ENCODE results near the gene ITGB5. TPM values are rescaled to one million over a fixed set of nuclear protein-coding genes. Genes with fewer than 3 reads are reported as not detected.

The ITGB5 gene
- total RNA-seq, 1 donor from 2014 or later = 138 TPM

DNA sequence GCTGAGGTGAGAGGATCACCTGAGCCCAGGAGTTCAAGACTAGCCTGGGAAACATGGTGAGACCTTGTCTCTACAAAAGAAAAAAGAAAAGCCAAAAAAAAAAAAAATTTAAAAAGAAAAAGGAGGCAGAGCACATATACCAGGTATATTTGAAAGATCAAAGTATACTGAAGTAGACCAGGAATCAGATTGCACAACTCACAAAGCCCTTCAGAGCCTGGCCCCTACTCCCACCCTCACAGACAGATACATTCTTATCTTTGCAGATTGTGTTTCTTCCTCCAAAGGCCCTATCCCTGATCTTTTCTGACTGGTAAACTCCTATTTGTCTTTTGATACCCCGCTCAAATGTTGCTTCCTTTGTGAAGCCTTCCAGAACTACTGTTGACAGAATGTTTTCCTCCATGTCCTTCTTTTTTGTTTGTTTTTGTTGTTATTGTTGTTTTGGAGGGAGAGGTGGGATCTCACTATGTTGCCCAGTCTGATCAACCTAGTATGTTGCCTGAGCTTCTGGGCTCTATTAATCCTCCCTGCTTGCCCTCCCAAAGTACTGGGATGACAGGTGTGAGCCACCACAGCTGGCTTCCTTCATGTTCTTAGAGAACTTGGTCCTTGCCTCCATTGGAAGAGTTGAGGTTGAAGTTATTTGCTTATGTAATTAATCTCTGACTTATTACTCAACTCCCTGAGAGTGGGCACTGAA, 9.8 kb upstream of the ITGB5 start:
- intact Hi-C loops (cut with DNase I) = no loop called here
- DNase-seq (ENCODE audit: low spot score) = no peak
- ATAC-seq = no peak

DNA sequence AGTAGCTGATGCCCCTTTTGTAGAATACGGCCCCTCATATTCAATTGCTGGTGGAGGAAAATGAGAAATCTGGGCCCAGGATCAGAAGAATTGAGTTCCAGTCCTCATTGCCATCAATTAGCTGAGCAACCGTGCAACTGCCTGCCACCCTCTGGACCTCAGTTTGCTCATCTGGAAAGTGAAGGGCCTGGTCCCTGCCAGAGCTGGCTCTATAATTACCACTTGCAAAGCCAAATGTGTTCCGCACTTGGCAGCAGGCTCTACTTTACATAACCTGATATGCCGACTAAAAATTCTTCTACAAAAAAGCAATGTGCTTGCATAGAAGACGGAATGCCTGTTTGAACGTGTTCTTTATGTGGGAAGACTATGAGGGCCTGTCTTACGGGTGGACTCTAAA, 8.6 kb upstream of the ITGB5 start:
- DNase-seq (ENCODE audit: low spot score) = no peak
- ATAC-seq = no peak

DNA sequence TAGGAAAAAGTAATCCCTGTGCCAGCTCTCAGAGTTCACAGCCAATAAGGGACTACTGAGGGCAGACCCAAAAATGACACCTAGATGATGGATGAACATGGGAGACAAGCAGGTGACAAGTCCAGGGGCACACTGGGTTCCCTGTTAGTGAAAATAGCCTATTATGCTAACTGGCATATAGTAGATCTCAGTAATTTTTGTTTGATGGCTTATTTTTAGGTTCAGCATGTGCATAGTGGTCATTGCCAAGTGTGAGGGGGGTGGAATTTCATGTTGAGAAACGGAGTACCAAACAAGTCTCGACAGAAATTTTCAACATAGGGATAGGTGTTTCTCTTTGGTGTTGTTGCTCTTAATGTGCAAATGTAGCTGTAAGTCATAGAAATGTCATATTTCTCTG, 6.4 kb upstream of the ITGB5 start:
- DNase-seq (ENCODE audit: low spot score) = no peak
- no peak for ATAC-seq
- intact Hi-C loops (cut with DNase I) = no loop called here

More for the DNA sequence above, 8.6 kb upstream of the ITGB5 start:
- intact Hi-C loops (cut with DNase I) = no loop called here

DNA sequence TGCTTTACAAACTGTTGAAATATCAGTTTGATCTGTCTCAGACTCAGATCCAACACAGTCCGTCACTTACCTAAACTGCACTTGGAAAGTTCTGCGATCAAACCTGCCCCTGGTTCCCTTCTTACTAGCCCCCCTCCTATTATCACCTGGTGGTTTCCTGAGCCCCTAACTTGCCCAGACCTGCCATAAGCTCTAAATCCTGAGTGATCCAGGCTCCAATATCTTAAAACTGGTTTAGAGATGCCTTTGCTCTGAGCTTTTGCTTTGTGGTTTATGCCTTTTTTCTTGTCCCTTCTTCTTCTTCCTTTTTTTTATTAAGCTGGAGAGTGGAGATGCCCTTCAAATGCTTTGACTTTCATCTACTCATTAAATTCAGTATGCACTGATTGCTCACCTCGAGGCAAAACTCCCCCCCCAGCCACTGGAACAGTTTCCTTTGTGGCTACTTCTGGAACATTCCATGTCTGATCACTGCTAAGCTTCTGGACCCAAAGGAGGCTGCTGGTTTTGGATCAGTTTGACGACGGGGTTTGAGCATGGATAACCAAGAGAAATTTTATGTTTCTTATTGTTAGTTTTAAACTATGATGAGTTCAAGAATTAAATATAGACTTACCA, 3.5 kb upstream of the ITGB5 start:
- ATAC-seq (no peak), DNase-seq (ENCODE audit: low spot score) (no peak)
- intact Hi-C loops (cut with DNase I) = no loop called here

DNA sequence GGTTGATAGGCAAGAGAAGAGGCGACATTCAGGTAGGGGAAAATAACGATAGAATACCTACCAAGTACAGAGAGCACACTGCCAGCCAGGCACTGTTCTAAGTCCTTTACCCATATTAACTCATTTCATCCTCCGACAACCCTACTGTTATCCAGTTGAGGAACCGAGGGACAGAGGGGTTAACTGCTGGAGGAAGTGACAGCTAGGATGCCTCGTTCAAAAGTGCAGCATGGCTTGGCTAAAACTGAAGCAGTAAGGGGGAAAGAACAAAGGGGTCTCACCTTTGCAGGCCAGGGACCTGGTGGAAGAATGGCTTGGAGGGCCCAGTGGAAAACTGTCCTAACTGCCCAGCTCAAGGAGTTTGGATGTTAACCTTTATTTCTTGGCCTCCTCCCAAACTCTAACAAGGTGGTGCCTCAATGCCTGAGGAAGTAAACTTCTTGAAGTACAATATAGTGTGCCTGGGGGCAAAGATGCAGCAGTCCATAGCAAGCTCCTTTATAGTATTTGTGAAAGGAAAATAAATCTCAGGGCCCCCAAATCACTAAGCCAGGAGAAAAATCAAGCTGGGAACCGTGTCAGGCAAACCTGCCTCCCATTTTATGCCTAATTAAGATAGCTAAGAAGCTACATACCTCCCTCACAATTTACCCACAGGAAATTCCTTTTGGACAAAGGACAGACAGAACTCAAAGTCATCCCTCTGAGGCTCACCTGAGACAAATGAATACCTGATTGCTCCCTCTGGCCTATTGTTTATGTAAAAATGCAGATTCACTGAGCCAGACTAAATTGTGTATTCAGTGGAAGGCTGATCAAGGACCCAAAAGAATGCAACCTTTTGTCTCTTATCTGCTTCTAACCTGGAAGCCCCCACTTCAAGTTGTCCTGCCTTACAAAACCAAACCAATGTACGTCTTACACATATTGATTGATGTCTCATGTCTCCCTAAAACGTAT, 1.6 kb upstream of the ITGB5 start:
- DNase-seq (ENCODE audit: low spot score) (no peak), ATAC-seq (no peak)
- intact Hi-C loops (cut with DNase I) = no loop called here

DNA sequence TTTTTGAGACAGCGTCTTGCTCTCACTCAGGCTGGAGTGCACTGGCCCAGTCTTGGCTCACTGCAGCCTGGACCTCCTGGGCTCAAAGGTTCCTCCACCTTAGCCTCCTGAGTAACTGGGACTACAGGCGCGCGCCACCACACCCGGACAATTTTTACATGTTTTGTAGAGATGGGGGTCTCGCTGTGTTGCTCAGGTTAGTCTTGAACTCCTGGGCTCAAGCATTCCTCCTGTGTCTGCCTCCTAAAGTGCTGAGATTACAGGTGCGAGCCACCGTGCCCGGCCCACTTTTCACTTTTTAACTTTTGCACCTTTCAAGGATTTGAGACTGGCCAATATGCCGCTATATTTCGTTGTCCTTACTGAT, 750 bp upstream of the ITGB5 start:
- DNase-seq (ENCODE audit: low spot score) (no peak), ATAC-seq (no peak)
- intact Hi-C loops (cut with DNase I) = no loop called here

DNA sequence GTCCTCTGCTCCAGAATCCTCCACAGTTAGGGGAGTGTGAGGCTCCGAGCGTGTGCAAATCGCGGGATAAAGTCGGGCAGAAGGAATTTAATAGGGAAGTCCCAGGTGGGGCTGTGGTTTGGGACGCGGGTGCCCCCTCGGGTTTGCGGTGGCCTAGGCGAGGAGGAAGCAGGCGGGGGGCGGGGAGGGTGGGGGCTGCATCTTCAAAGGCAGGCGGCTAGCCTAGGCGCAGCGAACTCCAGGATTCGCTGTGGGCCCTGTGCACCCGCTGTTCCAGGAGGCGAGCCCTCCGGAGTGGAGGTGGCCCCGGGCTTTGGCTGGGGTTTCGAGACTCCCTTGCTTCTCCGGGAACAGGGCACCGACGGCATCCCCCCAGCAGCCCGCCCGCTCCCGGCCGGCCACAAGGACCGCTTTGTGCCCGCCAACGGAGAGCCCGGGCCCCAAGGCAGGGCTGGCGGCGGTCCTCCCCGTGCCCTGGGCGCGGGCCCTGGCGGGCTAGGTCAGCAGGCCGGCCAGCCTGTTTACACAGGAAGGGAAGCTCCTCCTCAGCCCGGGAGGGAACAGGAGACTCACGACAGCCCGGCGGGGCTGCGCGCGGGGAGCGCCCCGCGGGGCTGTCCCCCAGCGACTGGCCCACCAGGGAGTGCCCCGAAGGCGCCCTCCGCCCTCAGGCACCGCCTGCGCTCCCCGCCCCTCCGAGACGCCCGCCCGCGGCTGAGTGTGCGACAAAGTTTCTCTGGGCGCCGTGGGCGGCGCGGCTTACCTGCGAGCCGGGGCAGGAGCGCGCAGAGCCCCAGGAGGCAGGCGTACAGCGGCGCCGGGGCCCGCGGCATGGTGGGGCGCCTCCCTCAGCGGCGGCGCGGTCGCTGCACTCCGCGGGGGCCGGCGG, 753 bp downstream of the ITGB5 start:
- DNase-seq (ENCODE audit: low spot score) (peak; percentile 69), ATAC-seq (peak; percentile 46)
- intact Hi-C loops (cut with DNase I) = no loop called here

DNA sequence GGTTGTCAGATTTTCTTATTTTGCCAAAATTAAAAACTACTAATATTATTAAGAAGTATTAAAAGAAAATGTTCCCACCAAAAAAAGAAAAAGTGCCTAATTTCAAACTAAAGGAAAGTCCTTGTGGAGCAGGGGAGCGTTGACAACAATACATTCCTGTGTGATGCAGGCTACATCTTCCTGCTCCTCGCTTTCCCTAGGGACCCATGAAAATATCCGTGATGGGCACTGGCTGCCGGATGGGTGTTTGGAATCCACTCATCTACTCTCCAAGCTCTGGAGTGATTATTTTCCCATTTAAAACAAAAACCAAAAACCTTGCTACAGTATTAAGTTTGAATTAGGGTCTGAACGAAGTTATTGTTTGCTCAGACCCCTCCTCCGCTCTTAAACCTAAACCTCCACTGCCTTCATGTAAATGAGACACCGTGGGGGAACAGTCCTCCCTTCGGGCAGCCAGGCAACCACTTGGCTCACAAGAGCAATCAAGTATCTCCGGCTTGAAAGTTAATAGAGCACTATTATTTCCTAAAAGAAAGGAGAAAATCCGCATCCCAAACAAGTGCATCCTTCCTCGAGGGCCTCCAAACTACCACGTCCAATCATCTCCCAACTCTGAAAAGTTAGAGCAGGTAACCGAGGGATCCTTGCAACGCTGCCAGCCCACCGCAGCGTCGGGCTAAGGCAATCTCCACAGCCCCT, 1.5 kb downstream of the ITGB5 start:
- intact Hi-C loops (cut with DNase I) = no loop called here
- ATAC-seq (no peak), DNase-seq (ENCODE audit: low spot score) (no peak)

DNA sequence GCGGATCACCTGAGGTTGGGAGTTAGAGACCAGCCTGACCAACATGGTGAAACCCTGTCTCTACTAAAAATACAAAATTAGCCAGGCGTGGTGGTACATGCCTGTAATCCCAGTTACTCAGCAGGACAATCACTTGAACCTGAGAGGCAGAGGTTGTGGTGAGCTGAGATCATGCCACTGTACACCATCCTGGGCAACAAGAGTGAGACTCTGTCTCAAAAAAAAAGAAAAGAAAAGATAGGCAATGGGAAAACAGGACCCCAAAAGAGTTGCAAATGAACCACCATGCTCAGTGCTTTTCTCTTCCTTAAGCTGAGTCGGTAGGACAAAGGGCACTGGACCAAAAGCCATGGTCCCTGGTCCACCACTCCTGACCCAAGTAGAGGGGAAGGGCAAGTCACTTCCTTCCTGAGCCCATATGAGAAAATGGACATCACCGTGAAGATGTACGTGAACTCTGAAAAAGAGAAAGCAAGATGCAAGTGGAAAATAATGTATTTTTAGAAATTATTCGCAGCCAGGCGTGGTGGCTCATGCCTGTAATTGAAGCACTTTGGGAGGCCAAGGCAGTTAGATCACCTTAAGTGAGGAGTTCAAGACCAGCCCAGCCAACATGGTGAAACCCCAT, 2.6 kb downstream of the ITGB5 start:
- intact Hi-C loops (cut with DNase I) = no loop called here
- DNase-seq (ENCODE audit: low spot score) (no peak), ATAC-seq (no peak)

DNA sequence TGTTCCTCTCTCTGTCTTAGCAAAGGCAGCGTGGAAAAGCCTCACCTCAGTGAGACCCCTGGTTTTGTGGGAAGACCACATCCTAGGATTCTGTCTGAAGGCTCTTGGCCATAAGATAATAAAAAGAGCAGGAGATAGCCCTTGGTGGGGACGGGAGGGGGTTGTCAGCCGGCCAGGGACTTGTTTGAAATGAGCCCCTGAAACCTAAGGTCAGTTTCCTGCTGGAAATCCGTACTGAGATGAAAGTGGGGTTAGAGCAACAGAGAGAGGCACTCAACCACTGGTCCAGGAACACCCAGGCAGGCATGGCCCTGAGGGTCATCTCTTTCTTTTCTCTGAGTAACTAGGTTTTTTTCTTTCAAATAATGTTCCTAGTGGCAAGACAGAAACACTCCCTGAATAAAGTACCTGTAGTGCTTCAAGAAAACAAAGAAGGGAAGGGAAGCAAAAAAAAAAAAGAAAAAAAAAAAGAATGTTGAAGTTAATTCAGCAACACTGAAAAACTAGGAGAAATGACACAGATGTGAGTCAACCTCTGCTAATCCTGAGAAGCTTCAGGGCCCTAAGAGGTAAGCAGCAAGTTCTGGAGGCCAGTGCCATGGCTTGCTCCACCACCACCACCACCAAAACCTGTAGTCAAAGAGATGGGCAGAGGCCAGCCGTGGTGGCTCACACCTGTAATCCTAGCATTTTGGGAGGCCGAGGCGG, 3.2 kb downstream of the ITGB5 start:
- ATAC-seq (no peak), DNase-seq (ENCODE audit: low spot score) (no peak)
- intact Hi-C loops (cut with DNase I) = no loop called here

DNA sequence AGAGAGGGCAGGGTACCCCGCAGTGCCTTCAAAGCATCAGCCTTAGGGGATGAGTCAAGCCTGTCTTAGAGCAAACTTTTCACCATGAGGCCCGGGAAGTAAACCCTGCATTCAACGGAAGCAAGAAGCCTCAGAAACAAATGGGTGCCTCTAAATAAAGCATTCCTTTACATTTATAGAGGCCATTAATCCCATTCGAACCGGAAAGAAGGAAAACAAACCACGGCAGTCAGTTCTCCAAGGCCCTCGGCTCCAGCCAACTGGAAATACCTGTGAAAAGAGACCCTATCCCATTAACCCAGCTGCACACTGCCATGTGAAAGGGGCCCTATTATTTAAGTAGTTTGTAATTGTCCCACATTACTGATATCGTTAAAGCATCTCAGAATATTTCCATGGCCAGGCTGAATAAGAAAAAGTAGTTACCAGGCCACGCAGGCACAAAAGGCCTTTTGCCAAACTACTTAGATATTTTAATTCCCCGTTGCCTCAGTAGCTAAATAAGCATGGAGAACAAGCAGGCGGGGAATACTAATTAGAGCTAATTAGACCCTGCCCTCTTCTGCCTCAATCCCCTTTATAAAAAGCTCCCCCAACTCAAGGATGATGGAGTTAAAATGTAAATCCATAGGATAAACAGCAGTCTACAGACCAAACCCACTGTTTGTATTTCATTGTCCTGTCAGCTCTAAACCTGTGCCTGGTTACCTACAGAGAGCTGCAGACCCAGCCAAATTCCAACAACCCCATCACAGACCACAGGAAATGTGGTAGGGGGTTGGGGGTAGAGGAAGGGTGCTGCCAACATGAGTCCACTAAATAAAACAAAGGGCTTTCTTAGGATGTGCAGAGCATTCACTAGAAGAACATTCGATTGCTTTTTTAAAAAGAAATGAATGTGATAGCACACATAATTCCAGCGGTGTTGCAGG, 4.1 kb downstream of the ITGB5 start:
- intact Hi-C loops (cut with DNase I) = no loop called here
- ATAC-seq (no peak), DNase-seq (ENCODE audit: low spot score) (no peak)

DNA sequence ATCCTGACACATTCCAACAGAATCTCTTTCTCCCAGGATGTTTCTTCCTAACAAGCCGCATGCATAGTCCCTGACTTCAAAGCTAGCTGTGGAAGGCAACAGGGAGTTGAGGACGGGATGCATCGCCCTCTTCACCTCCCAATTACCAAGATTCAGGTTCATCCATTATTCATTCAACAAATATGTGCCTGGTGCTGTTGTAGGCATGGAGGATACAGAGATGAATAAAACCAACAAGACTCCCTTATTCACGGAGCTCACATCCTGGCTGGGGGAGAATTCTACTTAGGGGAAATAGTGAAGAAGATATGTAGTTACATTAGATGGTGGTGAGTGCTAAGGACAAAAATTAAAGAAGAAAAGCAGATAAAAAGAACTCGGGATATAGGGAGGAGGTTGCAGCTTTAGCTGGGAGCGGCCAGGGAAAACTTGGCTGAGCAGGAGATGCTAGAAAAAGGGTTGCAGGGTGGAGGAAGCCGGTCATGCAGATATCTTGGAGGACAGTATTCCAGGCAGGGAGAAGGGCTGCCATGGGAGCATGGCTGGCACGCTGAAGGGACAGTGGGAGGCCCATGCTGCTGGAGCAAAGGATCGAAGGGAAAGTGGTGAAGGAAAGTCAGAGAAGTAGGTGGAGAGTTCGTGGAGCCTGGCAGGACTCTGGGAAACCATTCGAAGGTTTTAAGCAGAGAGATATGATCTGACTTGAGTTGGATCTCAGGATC, 5.0 kb downstream of the ITGB5 start:
- ATAC-seq (no peak), DNase-seq (ENCODE audit: low spot score) (no peak)
- intact Hi-C loops (cut with DNase I) = no loop called here

DNA sequence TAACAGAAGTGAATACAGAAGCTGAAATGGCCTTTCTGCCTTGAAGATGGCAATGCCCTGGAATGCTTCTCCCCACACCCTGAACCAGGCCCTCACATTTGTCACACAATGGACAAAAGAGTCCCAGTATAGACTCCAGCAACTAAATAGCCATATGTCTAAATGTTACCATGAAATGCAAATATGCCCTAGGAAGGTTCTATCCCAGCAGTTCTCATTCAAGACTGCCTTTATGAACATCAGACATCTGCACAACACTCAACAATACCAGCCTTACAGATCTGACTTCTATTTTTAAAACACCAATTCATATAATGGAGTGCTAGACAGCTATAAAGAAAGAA, 7.9 kb downstream of the ITGB5 start:
- intact Hi-C loops (cut with DNase I) = no loop called here
- ATAC-seq = no peak
- DNase-seq (ENCODE audit: low spot score) = no peak

DNA sequence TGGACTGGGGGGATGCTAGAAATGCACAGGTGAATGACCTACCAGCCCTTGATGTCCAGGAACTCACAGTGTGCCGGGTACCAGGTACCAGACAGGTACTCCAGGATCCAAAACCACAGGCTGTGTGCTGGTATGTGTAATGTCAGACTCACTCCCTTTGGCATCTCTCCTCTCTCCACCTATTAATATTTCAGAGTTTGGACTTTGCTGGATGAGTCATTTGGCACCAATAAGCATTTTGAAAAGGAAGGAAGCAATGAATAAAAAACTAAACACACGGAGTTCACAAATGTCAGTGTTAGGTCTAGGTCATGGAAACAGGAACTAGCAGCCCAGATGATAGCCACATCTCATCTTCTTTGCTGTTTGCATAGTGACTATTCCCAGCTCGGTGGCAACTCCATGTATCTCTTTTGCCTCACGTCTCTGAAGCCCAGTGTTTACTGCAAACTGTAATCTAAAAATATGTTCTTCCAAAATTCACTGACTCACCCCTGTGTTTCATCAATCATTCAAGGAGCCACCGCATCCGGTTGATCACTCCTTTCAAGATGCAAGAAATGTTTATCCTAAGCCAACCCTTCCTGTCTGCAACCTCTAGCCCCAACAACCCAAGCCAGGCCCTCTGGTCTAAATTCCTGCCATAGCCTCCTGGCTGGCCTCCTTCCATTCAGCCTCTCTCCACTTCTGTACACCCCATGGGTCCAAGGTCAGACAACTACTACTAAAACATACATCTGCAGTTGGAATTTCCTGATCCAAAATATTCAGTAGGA, 8.4 kb downstream of the ITGB5 start:
- intact Hi-C loops (cut with DNase I) = no loop called here
- ATAC-seq = peak; percentile 83
- DNase-seq (ENCODE audit: low spot score) = no peak

DNA sequence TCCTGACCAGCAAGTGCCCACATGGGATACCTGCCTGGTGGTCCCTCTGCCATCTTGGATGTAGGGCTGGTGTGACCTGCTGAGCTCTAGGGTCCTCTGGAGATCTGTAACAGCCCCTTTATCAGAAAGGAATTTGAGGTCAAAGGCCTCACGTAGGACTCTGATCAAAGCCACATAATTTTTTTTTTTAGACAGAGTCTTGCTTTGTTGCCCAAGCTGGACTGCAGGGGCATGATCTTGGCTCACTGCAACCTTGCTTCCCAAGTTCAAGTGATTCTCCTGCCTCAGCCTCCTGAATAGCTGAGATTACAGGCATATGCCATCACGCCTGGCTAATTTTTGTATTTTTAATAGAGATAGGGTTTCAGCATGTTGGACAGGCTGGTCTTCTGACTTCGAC, 9.5 kb downstream of the ITGB5 start:
- no peak for ATAC-seq
- DNase-seq (ENCODE audit: low spot score) = no peak
- intact Hi-C loops (cut with DNase I) = no loop called here

All from sciatic nerve (tissue), 2 donors.